B cell (primary cell): ENCODE data around the gene MAGI2. TPM values are rescaled to one million over a fixed set of nuclear protein-coding genes. Genes with fewer than 3 reads are reported as not detected.

ENCODE experiments used
- ATAC-seq: fragments of 200-7000 bp; cut with Tn5 transposase; one replicate; pipeline ENCODE4 v1.10.0; 2021; ENCODE audit warnings: low read depth, mild to moderate bottlenecking, moderate number of reproducible peaks, moderate library complexity
- CTCF ChIA-PET: fragments of 350-600 bp; sonication (Branson Sonifier 250); formaldehyde crosslinking; loops from one replicate; lab custom pipeline; 2021; ENCODE audit warnings: antibody characterized with exemption, inconsistent platforms; lab: Charles Lee
- POLR2A ChIA-PET: fragments of 350-600 bp; sonication (Branson Sonifier 250); formaldehyde crosslinking; loops from one replicate; lab custom pipeline; 2021; ENCODE audit warnings: antibody characterized with exemption; lab: Charles Lee
- DNase-seq: peaks from one replicate; pipeline ENCODE4 v3.0.0; 2013
- H2AFZ ChIP-seq: 2 replicates; pipeline ENCODE4 v1.6.1; 2012; ENCODE audit warnings: mild to moderate bottlenecking, low read depth, low read length; ENCODE audit not compliant: insufficient read depth, poor library complexity, severe bottlenecking
- H3K27ac ChIP-seq, 2 donors: 1 replicate in 1 of 2; 2 replicates in 1 of 2; pipeline ENCODE4 v1.5.1; 2012 to 2013; ENCODE audit warnings: low read length in 2 of 2, mild to moderate bottlenecking in 2 of 2, moderate library complexity in 1 of 2
- H3K27me3 ChIP-seq, 4 experiments: fragments of 200-600 bp in 1 of 4; sonication (generic) in 1 of 4; replicated peaks in 1 of 4; 1 replicate in 2 of 4; 2 replicates in 2 of 4; pipeline versions ENCODE4 v1.6.1 to v1.7.0; 2013 to 2016; ENCODE audit warnings: low read length in 3 of 4, mild to moderate bottlenecking in 2 of 4, mixed read lengths in 1 of 4, moderate library complexity in 1 of 4; ENCODE audit not compliant: insufficient read depth in 4 of 4, control insufficient read depth in 3 of 4; ENCODE audit errors: control extremely low read depth in 1 of 4
- H3K36me3 ChIP-seq, 2 experiments: replicated peaks in 1 of 2; 1 replicate in 1 of 2; 2 replicates in 1 of 2; pipeline versions ENCODE4 v1.6.1 to v1.7.1; 2013; ENCODE audit warnings: low read length in 1 of 2; ENCODE audit not compliant: insufficient read depth in 2 of 2, control insufficient read depth in 1 of 2; ENCODE audit errors: control extremely low read depth in 1 of 2, extremely low read depth in 1 of 2
- H3K4me1 ChIP-seq, 2 donors: fragments of 200-600 bp in 1 of 2; sonication (generic) in 1 of 2; 1 replicate in 1 of 2; 2 replicates in 1 of 2; pipeline versions ENCODE4 v1.5.1 to v1.6.1; 2013 to 2017; ENCODE audit warnings: low read length in 2 of 2; ENCODE audit not compliant: control insufficient read depth in 2 of 2, insufficient read depth in 2 of 2
- H3K4me2 ChIP-seq: replicated peaks from 2 replicates; pipeline ENCODE3; 2012; ENCODE audit warnings: mild to moderate bottlenecking, low read depth, low read length; ENCODE audit not compliant: poor library complexity, severe bottlenecking
- H3K4me3 ChIP-seq, 5 experiments: fragments of 200-600 bp in 1 of 5; sonication (generic) in 1 of 5; 1 replicate in 3 of 5; 2 replicates in 2 of 5; pipeline versions ENCODE4 v1.5.1 to v1.7.0; 2011 to 2016; ENCODE audit warnings: low read length in 4 of 5, mild to moderate bottlenecking in 4 of 5, low read depth in 2 of 5, control low read depth in 1 of 5, moderate library complexity in 1 of 5; ENCODE audit not compliant: insufficient read depth in 1 of 5; ENCODE audit errors: control extremely low read depth in 1 of 5, extremely low read depth in 1 of 5
- H3K79me2 ChIP-seq: fragments of 200-600 bp; sonication (generic); one replicate; pipeline ENCODE4 v1.6.0; 2016; ENCODE audit warnings: low read length; ENCODE audit not compliant: control insufficient read depth, insufficient read depth
- H3K9ac ChIP-seq: fragments of 200-600 bp; sonication (generic); 2 replicates; pipeline ENCODE4 v1.6.1; 2017; ENCODE audit warnings: mild to moderate bottlenecking, low read length, moderate library complexity
- H3K9me3 ChIP-seq, 3 donors: one replicate each; pipeline versions ENCODE4 v1.6.1 to v1.7.1; 2013; ENCODE audit warnings: low read length in 2 of 3; ENCODE audit not compliant: control insufficient read depth in 2 of 3, insufficient read depth in 1 of 3; ENCODE audit errors: control extremely low read depth in 1 of 3
- H4K20me1 ChIP-seq: 2 replicates; pipeline ENCODE4 v1.6.0; 2012; ENCODE audit warnings: mild to moderate bottlenecking, low read length; ENCODE audit not compliant: insufficient read depth, control insufficient read depth, poor library complexity, severe bottlenecking
- H3K27ac Mint-ChIP-seq: one replicate; pipeline ENCODE4 v1.8.0; 2021; ENCODE audit warnings: mixed read lengths
- H3K27me3 Mint-ChIP-seq: one replicate; pipeline ENCODE4 v1.8.0; 2021; ENCODE audit warnings: mixed read lengths
- H3K4me1 Mint-ChIP-seq: one replicate; pipeline ENCODE4 v1.8.0; 2021; ENCODE audit warnings: mixed read lengths
- H3K4me3 Mint-ChIP-seq: one replicate; pipeline ENCODE4 v1.8.0; 2021; ENCODE audit warnings: mixed read lengths
- H3K9me3 Mint-ChIP-seq: one replicate; pipeline ENCODE4 v1.8.0; 2022; ENCODE audit warnings: mixed read lengths; ENCODE audit not compliant: insufficient read depth
- CTCF ChIP-seq: fragments of 200-600 bp; IDR thresholded peaks from one replicate; pipeline ENCODE4 v1.8.0; 2022; ENCODE audit warnings: antibody characterized with exemption, mild to moderate bottlenecking
- EZH2 ChIP-seq: IDR thresholded peaks from 2 replicates; pipeline ENCODE4 v1.6.1; 2012; ENCODE audit warnings: borderline replicate concordance, low read depth, mild to moderate bottlenecking, moderate library complexity, low read length; ENCODE audit not compliant: insufficient read depth, poor library complexity, severe bottlenecking
- WGBS: methylation state at CpG from one replicate; pipeline ENCODE4 v1.1.5; 2013; ENCODE audit warnings: missing lambda C conversion rate; ENCODE audit not compliant: insufficient coverage; 5-methylcytosine and 5-hydroxymethylcytosine counted together
- intact Hi-C: fragments of 100-400 bp; cut with micrococcal nuclease; formaldehyde crosslinking; loops from one replicate; pipeline ENCODE4 v1.10.0; 2022
- polyA plus RNA-seq: library from polyadenylated mRNA; depleted of rRNA; stranded (reverse); fragments of >200 nt; gene quantifications from 2 replicates; pipeline ENCODE4 v1.2.3, GENCODE V29; 2012
- total RNA-seq, 2 donors: library from RNA; stranded (reverse); fragments of 120-200 nt in 1 of 2; gene quantifications; 1 replicate in 1 of 2; 2 replicates in 1 of 2; pipeline versions ENCODE4 v1.2.3 to v1.2.4, GENCODE V29; 2013 to 2022

Gene MAGI2
- total and polyA plus RNA-seq, 2 donors (not counting 1 experiment from before 2014, with no cell fraction given), result 0.16 to 0.64 TPM

- Histone ChIP-seq H3K4me1 (peaks cover 11 to 12% of the 10 kb centered on the region in 2 donors), H2AFZ (peak overlapping the region; percentile 93), H3K36me3 (no peaks in the 10 kb centered on the region), H3K79me2 (no peaks in the 10 kb centered on the region), H3K27ac (peak overlapping the region; percentile 53 to 67), H3K27me3 (peaks cover 0 to 2% (median 0%) of the 10 kb centered on the region in 4 experiments), H3K4me2 (peak overlapping the region; percentile 89), H4K20me1 (no peaks in the 10 kb centered on the region), H3K9ac (peak overlapping the region; percentile 75), H3K4me3 (peak overlapping the region; percentile 52 to 87 (median 77)), H3K9me3 (no peaks in the 10 kb centered on the region)
- TF ChIP-seq EZH2 (no peak), CTCF (no peak)
- intact Hi-C loops, result loop anchor here (1.0 kb wide), 1 partner anchor 21 kb away; no protein-coding TSS in a partner anchor
- peaks cover 15% of the 10 kb centered on the region for H3K4me1 Mint-ChIP-seq
- ATAC-seq (peak; percentile 73), DNase-seq (peak; percentile 73)
- CTCF ChIA-PET, result interaction anchor here (0.7 to 5.4 kb wide), 6 partner anchors 21 to 368 kb away, joined by 3 to 71 read pairs (median 6); partner anchors contain the start of gene PHTF2
- POLR2A ChIA-PET, result no interaction called here
- H3K4me3 Mint-ChIP-seq, result peak overlapping the region; percentile 97
- H3K27ac Mint-ChIP-seq, result peak overlapping the region; percentile 94
- no peaks in the 10 kb centered on the region for H3K9me3 Mint-ChIP-seq
- under 1% methylated on average over 83 of the region's 88 CpGs for WGBS
- H3K27me3 Mint-ChIP-seq, result peaks cover 9% of the 10 kb centered on the region
These were observed 1433.9 kb downstream of the MAGI2 start for GRCh38 chr7:78019447-78020135.
